K562 (cell line): ENCODE measurements around the gene MTG1. TPM values are rescaled to one million over a fixed set of nuclear protein-coding genes. Genes with fewer than 3 reads are reported as not detected.

Source experiments
- ATAC-seq: fragments of 200-7000 bp; cut with Tn5 transposase; 3 replicates; pipeline ENCODE4 v1.9.1; 2020; ENCODE audit warnings: moderate library complexity
- BruUV-seq: library from RNA; stranded (reverse); fragments of 400-500 nt; replicated peaks from 2 replicates; lab custom pipeline; 2021; lab: Mats Ljungman, UMichigan
- CTCF ChIA-PET: fragments of 300-600 bp; formaldehyde crosslinking; extraction: SDS; loops from one replicate; lab custom pipeline; 2021; ENCODE audit warnings: low intra/inter-chr PET ratio; lab: Yijun Ruan, JAX
- POLR2A ChIA-PET: fragments of 300-600, 350-650 bp; sonication (Branson Sonifier 250); formaldehyde crosslinking; extraction: SDS; loops from one replicate; lab custom pipeline; 2021; ENCODE audit warnings: antibody characterized with exemption, inconsistent platforms; lab: Yijun Ruan, JAX
- DNase-seq, 4 experiments: peaks; one replicate each; pipeline versions ENCODE4 v3.0.0 to v3.0.0-alpha.2; 2011 to 2018; ENCODE audit warnings: low spot score in 3 of 4, mixed read lengths in 3 of 4; ENCODE audit errors: extremely low read depth in 1 of 4
- FAIRE-seq: peaks from 2 replicates; lab custom pipeline; 2011; peaks lifted over from hg19 to GRCh38; lab: Jason Lieb, UNC
- H2AFZ ChIP-seq: 2 replicates; pipeline ENCODE4 v1.6.0; 2011; ENCODE audit warnings: low read depth, low read length, control low read depth, inconsistent platforms
- H3K27ac ChIP-seq: fragments of 200-600 bp; 3 replicates; pipeline ENCODE4 v1.8.0; 2011; ENCODE audit warnings: low read depth, mild to moderate bottlenecking, control low read depth, inconsistent platforms, low read length, moderate library complexity, mixed read lengths; ENCODE audit errors: extremely low read depth
- H3K27me3 ChIP-seq, 2 experiments: fragments of 300-600 bp in 1 of 2; 2 replicates in 1 of 2; 3 replicates in 1 of 2; pipeline versions ENCODE4 v1.6.0 to v1.8.0; 2011; ENCODE audit warnings: inconsistent platforms in 2 of 2, low read length in 2 of 2, mild to moderate bottlenecking in 1 of 2, mixed read lengths in 1 of 2, moderate library complexity in 1 of 2; ENCODE audit not compliant: control insufficient read depth in 2 of 2, insufficient read depth in 2 of 2
- H3K36me3 ChIP-seq: fragments of 300-600 bp; 3 replicates; pipeline ENCODE4 v1.8.0; 2011; ENCODE audit warnings: mild to moderate bottlenecking, low read length, inconsistent platforms; ENCODE audit not compliant: control insufficient read depth, insufficient read depth
- H3K4me1 ChIP-seq, 2 experiments: fragments of 200-600 bp in 1 of 2; replicated peaks in 1 of 2; 2 replicates in 1 of 2; 3 replicates in 1 of 2; pipeline versions ENCODE4 v1.5.1 to v1.8.0; 2011; ENCODE audit warnings: inconsistent platforms in 2 of 2, low read length in 2 of 2, mild to moderate bottlenecking in 1 of 2, mixed read lengths in 1 of 2, moderate library complexity in 1 of 2; ENCODE audit not compliant: control insufficient read depth in 2 of 2, insufficient read depth in 2 of 2
- H3K4me2 ChIP-seq: 2 replicates; pipeline ENCODE4 v1.6.1; 2011; ENCODE audit warnings: low read length, control low read depth, inconsistent platforms, mixed read lengths; ENCODE audit not compliant: insufficient read depth
- H3K4me3 ChIP-seq: fragments of 200-600 bp; sonication (generic), shearing (Covaris generic); 2 replicates; pipeline ENCODE4 v1.5.1; 2016; ENCODE audit warnings: control low read depth, inconsistent platforms
- H3K79me2 ChIP-seq: fragments of 200-600 bp; 3 replicates; pipeline ENCODE4 v1.8.0; 2011; ENCODE audit warnings: low read length, inconsistent platforms; ENCODE audit not compliant: control insufficient read depth, insufficient read depth
- H3K9ac ChIP-seq, 2 experiments: 2 replicates each; pipeline versions ENCODE4 v1.6.0 to v1.6.1; 2011; ENCODE audit warnings: low read depth in 2 of 2, low read length in 2 of 2, control low read depth in 1 of 2, inconsistent platforms in 1 of 2, mild to moderate bottlenecking in 1 of 2, mixed read lengths in 1 of 2; ENCODE audit not compliant: insufficient read depth in 1 of 2
- H3K9me1 ChIP-seq: one replicate; pipeline ENCODE4 v1.6.0; 2011; ENCODE audit warnings: inconsistent platforms, mild to moderate bottlenecking, low read length, moderate library complexity; ENCODE audit not compliant: control insufficient read depth, insufficient read depth
- H3K9me3 ChIP-seq: replicated peaks from 2 replicates; pipeline ENCODE4 v1.5.1; 2011; ENCODE audit warnings: low read depth, low read length, inconsistent platforms; ENCODE audit not compliant: control insufficient read depth, insufficient read depth
- H4K20me1 ChIP-seq: replicated peaks from 2 replicates; pipeline ENCODE4 v1.6.1; 2011; ENCODE audit warnings: low read length, inconsistent platforms, mixed read lengths; ENCODE audit not compliant: control insufficient read depth, insufficient read depth
- ATF7 ChIP-seq: fragments of 450-650 bp; IDR thresholded peaks from 2 replicates; pipeline ENCODE4 v1.7.1; 2014; ENCODE audit warnings: mild to moderate bottlenecking, moderate library complexity
- CEBPB ChIP-seq: fragments of 450-650 bp; IDR thresholded peaks from 2 replicates; pipeline ENCODE4 v1.6.1; 2016; ENCODE audit warnings: missing genetic modification characterization, missing compliant biosample characterization
- ETV6 ChIP-seq, 3 experiments: fragments of 150-350 bp in 1 of 3; sonication (generic) in 1 of 3; formaldehyde crosslinking in 1 of 3; IDR thresholded peaks; 2 replicates each; pipeline versions ENCODE4 v1.6.1 to v1.8.0; 2014 to 2022; ENCODE audit warnings: borderline replicate concordance in 2 of 3, low read depth in 2 of 3, antibody characterized with exemption in 1 of 3, low read length in 1 of 3, mild to moderate bottlenecking in 1 of 3, missing genetic modification reagents in 1 of 3
- KLF6 ChIP-seq: fragments of 250-450 bp; sonication (Bioruptor Pico); IDR thresholded peaks from 2 replicates; pipeline ENCODE4 v1.4.0; 2020; ENCODE audit warnings: mild to moderate bottlenecking, moderate library complexity, borderline replicate concordance
- SP2 ChIP-seq: IDR thresholded peaks from 2 replicates; pipeline ENCODE4 v1.6.1; 2011; ENCODE audit warnings: mild to moderate bottlenecking, low read depth, low read length, moderate library complexity; ENCODE audit not compliant: poor library complexity, severe bottlenecking; ENCODE audit errors: extremely low read depth
- SREBF1 ChIP-seq: fragments of 150-350 bp; IDR thresholded peaks from 2 replicates; pipeline ENCODE4 v1.6.1; 2014; ENCODE audit warnings: antibody characterized with exemption, low read depth, low read length, borderline replicate concordance
- XRCC4 ChIP-seq: IDR thresholded peaks from one replicate; pipeline ENCODE4 v1.6.1; 2011; ENCODE audit not compliant: insufficient read depth, insufficient read length; ENCODE audit errors: extremely low read depth
- ZNF121 ChIP-seq: sonication (generic); formaldehyde crosslinking; conservative IDR thresholded peaks from 2 replicates; pipeline ENCODE4 v1.8.0; 2022; ENCODE audit warnings: missing genetic modification reagents
- ZNF140 ChIP-seq: fragments of 250-450 bp; sonication (Bioruptor Pico); IDR thresholded peaks from 2 replicates; pipeline ENCODE4 v1.8.0; 2021; ENCODE audit warnings: moderate library complexity, mild to moderate bottlenecking, inconsistent platforms
- ZNF24 ChIP-seq: fragments of 450-650 bp; IDR thresholded peaks from 2 replicates; pipeline ENCODE4 v1.6.1; 2016
- ZNF778 ChIP-seq: fragments of 450-650 bp; formaldehyde crosslinking; IDR thresholded peaks from 2 replicates; pipeline ENCODE4 v1.4.0; 2020; ENCODE audit warnings: mild to moderate bottlenecking, moderate library complexity
- WGBS: fragments of 100-300 bp; shearing (Covaris generic); methylation state at CpG from one replicate; pipeline ENCODE4 v1.1.6; 2016; ENCODE audit warnings: low coverage, mixed read lengths; ENCODE audit not compliant: insufficient coverage; ENCODE audit errors: missing lambda C conversion rate; 5-methylcytosine and 5-hydroxymethylcytosine counted together
- in situ Hi-C: fragments of 300-500 bp; cut with MboI; formaldehyde crosslinking; loops from 4 replicates; pipeline ENCODE4 v1.15.0; 2018; ENCODE audit warnings: inconsistent platforms, mixed read lengths
- intact Hi-C: fragments of 100-400 bp; cut with micrococcal nuclease; formaldehyde crosslinking; loops from 2 replicates; pipeline ENCODE4 v1.14.2; 2022
- polyA plus RNA-seq, 8 experiments: library from polyadenylated mRNA; depleted of rRNA in 4 of 8; stranded (reverse) in 5 of 8; unstranded in 3 of 8; fragments of >200 nt; fragmentation: Nextera tagmentation in 2 of 8; fragmentation: Illumina TruSeq in 1 of 8; extraction: Ambion mirVana in 2 of 8; extraction: Trizol in 1 of 8; gene quantifications; 2 replicates each; pipeline versions ENCODE4 v1.2.1 to v1.2.3, GENCODE V29; 2011 to 2014; ENCODE audit warnings: inconsistent platforms in 1 of 8, missing spikeins in 1 of 8
- total RNA-seq, 7 experiments: library from RNA; depleted of rRNA in 6 of 7; stranded (reverse); fragments of >200 nt in 6 of 7; fragmentation: Illumina TruSeq in 2 of 7; extraction: Trizol in 2 of 7; gene quantifications; 2 replicates each; pipeline versions ENCODE4 v1.2.1 to v1.2.3, GENCODE V29; 2011 to 2021; ENCODE audit warnings: low replicate concordance in 1 of 7
- TF ChIP-seq, protein P1 (sequence below): sonication (generic); formaldehyde crosslinking; IDR thresholded peaks from 2 replicates; pipeline ENCODE4 v1.8.0; 2022; ENCODE audit warnings: missing genetic modification reagents, mild to moderate bottlenecking, borderline replicate concordance
- TF ChIP-seq, protein P2 (sequence below): sonication (generic); formaldehyde crosslinking; IDR thresholded peaks from 2 replicates; pipeline ENCODE4 v1.8.0; 2022; ENCODE audit warnings: mild to moderate bottlenecking, missing genetic modification reagents
- TF ChIP-seq, protein P3 (sequence below), 2 experiments: fragments of 450-650 bp in 1 of 2; IDR thresholded peaks; 2 replicates each; pipeline ENCODE4 v1.6.1; 2011 to 2017; ENCODE audit warnings: low read depth in 2 of 2, antibody characterized with exemption in 1 of 2, borderline replicate concordance in 1 of 2, low read length in 1 of 2, mild to moderate bottlenecking in 1 of 2, mixed read lengths in 1 of 2; ENCODE audit not compliant: control insufficient read depth in 1 of 2

Gene MTG1
- total and polyA plus RNA-seq, 9 of the 15 experiments (the other 6 are each of a cell fraction or from before 2014, with no cell fraction given), result 2.8 to 28.2 (median 15.4) TPM

DNA sequence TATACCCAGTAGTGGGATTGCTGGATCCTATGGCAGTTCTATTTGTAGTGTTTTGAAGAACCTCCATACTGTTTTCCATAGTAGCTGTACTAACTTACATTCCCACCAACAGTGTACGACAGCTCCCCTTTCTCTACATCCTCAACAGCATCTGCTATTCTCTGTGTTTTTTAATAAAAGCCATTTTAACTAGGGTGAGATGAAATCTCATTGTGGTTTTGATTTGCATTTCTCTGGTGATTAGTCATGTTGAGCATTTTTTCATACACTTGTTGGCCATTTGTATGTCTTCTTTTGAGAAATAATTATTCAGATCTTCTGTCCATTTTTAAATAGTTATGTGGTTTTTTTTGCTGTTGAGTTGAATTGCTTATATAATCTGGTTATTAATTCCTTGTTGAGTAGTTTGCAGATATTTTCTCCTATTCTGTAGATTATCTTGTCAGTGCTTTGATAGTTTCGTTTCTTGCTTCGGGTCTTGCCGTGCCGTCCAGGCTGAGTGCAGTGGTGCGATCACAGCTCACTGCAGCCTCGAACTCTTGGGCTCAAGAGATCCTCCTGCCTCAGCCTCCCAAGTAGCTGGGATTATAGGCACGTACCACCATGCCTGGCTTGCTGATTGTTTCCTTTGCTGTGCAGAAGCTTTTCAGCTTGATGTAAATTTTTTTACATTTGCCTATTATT lies 12.0 kb downstream of the MTG1 start:
- ChIA-PET POLR2A (no interaction called here), CTCF (no interaction called here)
- H3K4me3 ChIP-seq, result no peak overlapping the region
- no peaks in the 10 kb centered on the region for H4K20me1 ChIP-seq
- peaks cover 18% of the 10 kb centered on the region for H3K79me2 ChIP-seq
- no peaks in the 10 kb centered on the region for H3K27me3 ChIP-seq
- no peak overlapping the region for H3K9ac ChIP-seq
- no peak overlapping the region for H2AFZ ChIP-seq
- H3K9me3 ChIP-seq, result peaks cover 4% of the 10 kb centered on the region; the same call in 1 of the 2 replicates
- in situ Hi-C loops, result no loop called here
- no peaks in the 10 kb centered on the region; a peak in 1 of 5 replicates for H3K4me1 ChIP-seq
- ATAC-seq (no peak), DNase-seq (no peak), FAIRE-seq (no peak)
- intact Hi-C loops, result no loop called here
- no peak overlapping the region for H3K4me2 ChIP-seq
- no peaks in the 10 kb centered on the region for H3K9me1 ChIP-seq
- no peak overlapping the region for H3K27ac ChIP-seq
- WGBS, result 89% methylated on average over 8 of the region's 8 CpGs
- peaks cover 62% of the 10 kb centered on the region; the same call in 2 of the 3 replicates for H3K36me3 ChIP-seq
- no TSS peak for BruUV-seq
- TF ChIP-seq ZNF778, result no peak
- no peak for TF ChIP-seq ETV6 (IDR thresholded peaks at IDR 0.05; ENCODE audit: borderline replicate concordance in 1 of 2, low read depth in 2 of 2, low read length in 1 of 2)
- TF ChIP-seq ETV6 (CRISPR knock-in tag; IDR thresholded peaks at IDR 0.05; ENCODE audit: borderline replicate concordance), result no peak
- no peak for TF ChIP-seq XRCC4
- TF ChIP-seq, protein P1, sequence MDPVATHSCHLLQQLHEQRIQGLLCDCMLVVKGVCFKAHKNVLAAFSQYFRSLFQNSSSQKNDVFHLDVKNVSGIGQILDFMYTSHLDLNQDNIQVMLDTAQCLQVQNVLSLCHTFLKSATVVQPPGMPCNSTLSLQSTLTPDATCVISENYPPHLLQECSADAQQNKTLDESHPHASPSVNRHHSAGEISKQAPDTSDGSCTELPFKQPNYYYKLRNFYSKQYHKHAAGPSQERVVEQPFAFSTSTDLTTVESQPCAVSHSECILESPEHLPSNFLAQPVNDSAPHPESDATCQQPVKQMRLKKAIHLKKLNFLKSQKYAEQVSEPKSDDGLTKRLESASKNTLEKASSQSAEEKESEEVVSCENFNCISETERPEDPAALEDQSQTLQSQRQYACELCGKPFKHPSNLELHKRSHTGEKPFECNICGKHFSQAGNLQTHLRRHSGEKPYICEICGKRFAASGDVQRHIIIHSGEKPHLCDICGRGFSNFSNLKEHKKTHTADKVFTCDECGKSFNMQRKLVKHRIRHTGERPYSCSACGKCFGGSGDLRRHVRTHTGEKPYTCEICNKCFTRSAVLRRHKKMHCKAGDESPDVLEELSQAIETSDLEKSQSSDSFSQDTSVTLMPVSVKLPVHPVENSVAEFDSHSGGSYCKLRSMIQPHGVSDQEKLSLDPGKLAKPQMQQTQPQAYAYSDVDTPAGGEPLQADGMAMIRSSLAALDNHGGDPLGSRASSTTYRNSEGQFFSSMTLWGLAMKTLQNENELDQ, result no peak
- TF ChIP-seq CEBPB (tag), result no peak
- TF ChIP-seq ZNF140 (CRISPR knock-in tag), result no peak
- no peak for TF ChIP-seq ZNF121 (CRISPR knock-in tag)
- TF ChIP-seq SREBF1, result no peak
- no peak for TF ChIP-seq ZNF24
- TF ChIP-seq KLF6 (CRISPR knock-in tag), result no peak
- no peak for TF ChIP-seq SP2
- TF ChIP-seq, protein P2, sequence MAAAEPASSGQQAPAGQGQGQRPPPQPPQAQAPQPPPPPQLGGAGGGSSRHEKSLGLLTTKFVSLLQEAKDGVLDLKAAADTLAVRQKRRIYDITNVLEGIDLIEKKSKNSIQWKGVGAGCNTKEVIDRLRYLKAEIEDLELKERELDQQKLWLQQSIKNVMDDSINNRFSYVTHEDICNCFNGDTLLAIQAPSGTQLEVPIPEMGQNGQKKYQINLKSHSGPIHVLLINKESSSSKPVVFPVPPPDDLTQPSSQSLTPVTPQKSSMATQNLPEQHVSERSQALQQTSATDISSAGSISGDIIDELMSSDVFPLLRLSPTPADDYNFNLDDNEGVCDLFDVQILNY (CRISPR knock-in tag), result no peak
- no peak for TF ChIP-seq ATF7
- TF ChIP-seq, protein P3, sequence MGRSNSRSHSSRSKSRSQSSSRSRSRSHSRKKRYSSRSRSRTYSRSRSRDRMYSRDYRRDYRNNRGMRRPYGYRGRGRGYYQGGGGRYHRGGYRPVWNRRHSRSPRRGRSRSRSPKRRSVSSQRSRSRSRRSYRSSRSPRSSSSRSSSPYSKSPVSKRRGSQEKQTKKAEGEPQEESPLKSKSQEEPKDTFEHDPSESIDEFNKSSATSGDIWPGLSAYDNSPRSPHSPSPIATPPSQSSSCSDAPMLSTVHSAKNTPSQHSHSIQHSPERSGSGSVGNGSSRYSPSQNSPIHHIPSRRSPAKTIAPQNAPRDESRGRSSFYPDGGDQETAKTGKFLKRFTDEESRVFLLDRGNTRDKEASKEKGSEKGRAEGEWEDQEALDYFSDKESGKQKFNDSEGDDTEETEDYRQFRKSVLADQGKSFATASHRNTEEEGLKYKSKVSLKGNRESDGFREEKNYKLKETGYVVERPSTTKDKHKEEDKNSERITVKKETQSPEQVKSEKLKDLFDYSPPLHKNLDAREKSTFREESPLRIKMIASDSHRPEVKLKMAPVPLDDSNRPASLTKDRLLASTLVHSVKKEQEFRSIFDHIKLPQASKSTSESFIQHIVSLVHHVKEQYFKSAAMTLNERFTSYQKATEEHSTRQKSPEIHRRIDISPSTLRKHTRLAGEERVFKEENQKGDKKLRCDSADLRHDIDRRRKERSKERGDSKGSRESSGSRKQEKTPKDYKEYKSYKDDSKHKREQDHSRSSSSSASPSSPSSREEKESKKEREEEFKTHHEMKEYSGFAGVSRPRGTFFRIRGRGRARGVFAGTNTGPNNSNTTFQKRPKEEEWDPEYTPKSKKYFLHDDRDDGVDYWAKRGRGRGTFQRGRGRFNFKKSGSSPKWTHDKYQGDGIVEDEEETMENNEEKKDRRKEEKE (IDR thresholded peaks at IDR 0.05; ENCODE audit: borderline replicate concordance in 1 of 2, control insufficient read depth in 1 of 2, low read depth in 2 of 2, low read length in 1 of 2), result no peak
